HG03103 (cell line): ENCODE results near the gene PNMA8A.
"Not testable (repeated sequence)": the region's sequence is repeated elsewhere in the genome, so short reads cannot be mapped to it uniquely, and the experiment has no call there.

Source experiments
- ATAC-seq: cut with Tn5 transposase; IDR thresholded peaks from one replicate; pipeline ENCODE4 v1.9.1; 2021; ENCODE audit warnings: low read depth; ENCODE audit not compliant: unreplicated experiment

The PNMA8A gene, protein sequence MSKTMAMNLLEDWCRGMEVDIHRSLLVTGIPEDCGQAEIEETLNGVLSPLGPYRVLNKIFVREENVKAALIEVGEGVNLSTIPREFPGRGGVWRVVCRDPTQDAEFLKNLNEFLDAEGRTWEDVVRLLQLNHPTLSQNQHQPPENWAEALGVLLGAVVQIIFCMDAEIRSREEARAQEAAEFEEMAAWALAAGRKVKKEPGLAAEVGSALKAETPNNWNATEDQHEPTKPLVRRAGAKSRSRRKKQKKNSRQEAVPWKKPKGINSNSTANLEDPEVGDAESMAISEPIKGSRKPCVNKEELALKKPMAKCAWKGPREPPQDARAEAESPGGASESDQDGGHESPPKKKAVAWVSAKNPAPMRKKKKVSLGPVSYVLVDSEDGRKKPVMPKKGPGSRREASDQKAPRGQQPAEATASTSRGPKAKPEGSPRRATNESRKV

GRCh38 chr19:46471116-46471733 is at the start of gene PNMA8A:
Gene PNMA8A (minus strand): TSS chr19:46471563. CDS start chr19:46471035, 528 bp downstream.
- ATAC-seq = no peak

GRCh38 chr19:46520616-46521015 is 49.3 kb upstream of the PNMA8A start:
- ATAC-seq = no peak

GRCh38 chr19:46517471-46517870 is 46.1 kb upstream of the PNMA8A start:
- ATAC-seq = no peak

DNA sequence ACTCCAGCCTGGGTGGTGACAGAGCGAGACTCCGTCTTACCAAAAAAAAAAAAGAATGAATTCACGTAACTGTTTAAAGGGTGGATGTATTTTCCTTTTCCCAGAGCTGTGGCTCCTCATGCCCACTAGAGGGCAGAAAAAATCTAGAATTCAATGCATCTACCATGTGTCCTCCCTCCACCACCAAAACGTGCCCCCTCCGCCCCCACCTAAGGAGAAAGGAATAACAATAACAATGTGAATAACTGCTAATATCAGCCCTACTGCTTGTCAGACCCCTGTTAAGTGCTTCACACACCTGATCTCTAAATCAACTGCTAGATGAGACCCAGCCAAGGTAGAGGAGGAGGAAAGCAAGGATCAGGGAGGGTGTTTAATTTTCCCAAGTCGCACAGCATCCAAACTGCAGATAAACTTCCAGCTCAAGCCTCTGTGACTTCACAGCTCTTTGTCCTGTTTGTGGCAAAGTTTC is 44.6 kb upstream of the PNMA8A start:
- ATAC-seq = no peak

- ATAC-seq = no peak
These were observed 43.9 kb upstream of the PNMA8A start for GRCh38 chr19:46515290-46515609.

GRCh38 chr19:46514589-46515289 is 43.4 kb upstream of the PNMA8A start:
- no peak for ATAC-seq

GRCh38 chr19:46513461-46514236 is 42.3 kb upstream of the PNMA8A start:
- no peak for ATAC-seq

DNA sequence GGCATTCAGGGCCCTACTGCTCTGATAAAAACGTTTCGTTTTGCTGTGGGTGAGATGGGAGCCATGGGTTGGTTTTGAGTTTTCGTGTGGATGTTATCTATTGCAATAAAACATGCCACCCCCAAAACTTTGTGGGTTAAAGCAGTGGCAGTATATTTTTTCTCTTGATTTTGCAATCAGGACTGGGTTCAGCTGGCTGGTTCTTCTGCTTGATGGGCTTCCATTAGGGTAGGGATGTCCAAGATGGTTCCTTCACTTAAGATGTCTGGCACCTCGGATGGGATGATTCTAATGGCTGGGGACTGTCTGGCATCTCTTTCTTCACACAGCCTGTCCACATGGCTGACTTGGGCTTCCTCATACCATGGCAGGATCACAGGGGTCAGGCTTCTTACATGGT is 39.9 kb upstream of the PNMA8A start:
- ATAC-seq = no peak

- no peak for ATAC-seq
These were observed 36.8 kb upstream of the PNMA8A start for GRCh38 chr19:46508206-46508605.

DNA sequence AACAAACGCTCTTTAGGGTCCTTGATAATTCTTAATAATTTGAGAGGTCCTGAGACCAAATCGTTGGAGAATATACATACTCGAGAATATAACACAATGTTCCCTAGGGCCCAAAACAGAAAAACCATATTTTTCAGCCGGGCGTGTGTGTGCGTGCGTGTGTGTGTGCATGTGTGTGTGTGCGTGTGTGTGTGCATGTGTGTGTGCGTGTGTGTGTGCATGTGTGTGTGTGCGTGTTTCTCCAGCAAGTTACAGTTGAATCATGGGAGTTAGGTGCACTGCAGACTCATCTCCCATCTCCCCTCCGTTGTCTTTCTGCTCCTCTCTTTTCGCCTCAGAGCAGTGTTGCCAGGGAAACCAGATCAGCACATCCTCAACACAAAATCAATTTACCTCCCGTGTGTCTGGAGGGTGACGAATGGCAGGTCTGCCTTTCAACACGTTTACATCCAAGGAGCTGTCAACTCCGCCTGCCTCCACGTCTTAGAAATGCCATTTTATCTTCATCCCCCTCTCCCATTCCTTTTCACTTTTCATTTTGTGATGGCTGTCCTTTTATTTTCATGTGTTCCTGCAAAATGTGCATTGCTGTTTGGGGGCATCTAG is 32.6 kb upstream of the PNMA8A start:
- ATAC-seq = no peak

GRCh38 chr19:46502891-46503290 is 31.5 kb upstream of the PNMA8A start:
- no peak for ATAC-seq

GRCh38 chr19:46499692-46500091 is 28.3 kb upstream of the PNMA8A start:
- no peak for ATAC-seq

- no peak for ATAC-seq
These were observed 26.4 kb upstream of the PNMA8A start for GRCh38 chr19:46497773-46498172.

DNA sequence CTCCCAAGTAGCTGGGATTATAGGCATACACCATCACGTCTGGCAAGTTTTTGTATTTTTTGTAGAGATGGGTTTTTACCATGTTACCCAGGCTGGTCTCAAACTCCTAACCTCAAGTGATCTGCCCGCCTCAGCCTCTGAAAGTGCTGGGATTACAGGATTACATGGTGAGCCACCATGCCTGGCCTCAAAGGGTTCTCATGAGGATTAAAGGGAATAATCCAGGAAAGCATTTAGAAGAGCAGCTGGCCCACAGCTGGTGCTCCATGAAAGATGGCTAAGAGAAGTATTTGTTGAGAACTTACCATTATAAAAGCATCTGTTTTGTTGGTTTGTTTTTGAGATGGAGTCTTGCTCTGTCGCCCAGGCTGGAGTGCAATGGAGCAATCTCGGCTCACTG is 25.5 kb upstream of the PNMA8A start:
- ATAC-seq = not testable (repeated sequence)

- no peak for ATAC-seq
These were observed 24.9 kb upstream of the PNMA8A start for GRCh38 chr19:46496304-46496703.

- ATAC-seq = no peak
These were observed 24.4 kb upstream of the PNMA8A start, which contains the start of gene PNMA8B for GRCh38 chr19:46495786-46496099. Gene PNMA8B (minus strand): TSS chr19:46495867. CDS start chr19:46495465, 402 bp downstream.

DNA sequence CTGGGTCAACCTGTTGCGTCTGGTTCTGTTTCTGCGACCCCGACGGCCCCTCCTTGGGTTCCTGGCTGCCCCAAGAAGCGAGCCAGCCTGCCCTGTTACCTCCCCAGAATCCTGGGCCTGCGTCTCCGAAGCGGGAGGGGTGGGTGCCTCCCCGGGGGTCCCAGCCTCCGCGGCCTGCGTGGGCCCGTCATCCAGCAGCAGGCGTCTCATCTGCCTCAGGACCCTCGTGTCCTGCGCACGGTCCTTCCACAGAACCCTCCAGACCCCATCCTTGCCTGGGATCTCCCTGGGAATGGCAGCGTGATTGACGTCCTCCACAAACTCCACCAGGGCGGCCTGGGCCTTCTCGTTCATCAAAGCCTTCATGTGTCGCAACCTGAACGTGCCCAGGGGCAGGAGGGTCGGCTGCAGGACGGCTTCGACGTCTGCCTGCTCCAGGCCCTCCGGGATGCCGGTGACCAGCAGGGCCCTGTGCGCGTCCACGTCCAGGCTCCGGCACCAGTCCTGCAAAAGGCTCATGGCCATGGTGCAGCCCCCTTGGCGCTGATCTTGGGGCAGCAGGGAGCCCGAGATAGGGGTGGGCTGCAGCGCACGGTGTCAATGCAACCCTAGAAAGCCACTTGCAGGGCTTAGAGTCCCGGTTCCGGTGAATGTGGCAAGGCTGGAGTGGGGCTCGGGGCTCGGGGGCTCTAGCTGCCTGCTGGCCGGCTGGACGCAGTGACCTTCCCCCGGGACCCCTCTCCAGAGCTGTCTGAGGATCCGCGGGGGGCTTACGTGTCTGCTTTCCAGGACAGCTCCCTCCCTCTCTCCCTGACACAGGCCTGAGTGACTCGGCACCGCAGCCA is 23.8 kb upstream of the PNMA8A start:
- ATAC-seq = no peak

GRCh38 chr19:46494146-46494940 is 23.0 kb upstream of the PNMA8A start:
- ATAC-seq = no peak
